Common myeloid progenitor, CD34-positive (primary cell): ENCODE results near the gene FER.

Source experiments
- CTCF ChIA-PET: fragments of 350-600 bp; sonication (Branson Sonifier 250); formaldehyde crosslinking; loops from one replicate; lab custom pipeline; 2021; ENCODE audit warnings: antibody characterized with exemption; lab: Charles Lee
- POLR2A ChIA-PET: fragments of 350-600 bp; sonication (Branson Sonifier 250); formaldehyde crosslinking; loops from one replicate; lab custom pipeline; 2021; ENCODE audit warnings: antibody characterized with exemption; lab: Charles Lee
- DNase-seq, 3 donors: peaks; one replicate each; pipeline versions ENCODE4 v3.0.0 to v3.0.0-alpha.2; 2013
- H3K27ac ChIP-seq, 2 experiments: 1 replicate in 1 of 2; 2 replicates in 1 of 2; pipeline ENCODE4 v1.7.0; 2013; ENCODE audit warnings: inconsistent platforms in 2 of 2, low read length in 2 of 2, mild to moderate bottlenecking in 2 of 2, low read depth in 1 of 2, moderate library complexity in 1 of 2; ENCODE audit not compliant: severe bottlenecking in 2 of 2, insufficient read depth in 1 of 2, poor library complexity in 1 of 2
- H3K27me3 ChIP-seq, 5 experiments: replicated peaks in 2 of 5; 1 replicate in 3 of 5; 2 replicates in 2 of 5; pipeline versions ENCODE4 v1.6.1 to v1.7.0; 2013; ENCODE audit warnings: low read length in 4 of 5, mild to moderate bottlenecking in 2 of 5, moderate library complexity in 2 of 5, inconsistent platforms in 1 of 5; ENCODE audit not compliant: insufficient read depth in 5 of 5, control insufficient read depth in 4 of 5
- H3K36me3 ChIP-seq, 4 experiments: 1 replicate in 2 of 4; 2 replicates in 2 of 4; pipeline versions ENCODE4 v1.6.1 to v1.7.0; 2013; ENCODE audit warnings: low read length in 3 of 4, control low read depth in 1 of 4, mild to moderate bottlenecking in 1 of 4; ENCODE audit not compliant: control insufficient read depth in 4 of 4, insufficient read depth in 4 of 4
- H3K4me1 ChIP-seq, 4 experiments: 1 replicate in 3 of 4; 2 replicates in 1 of 4; pipeline versions ENCODE4 v1.6.1 to v1.7.1; 2013; ENCODE audit warnings: low read length in 3 of 4, mild to moderate bottlenecking in 3 of 4, control low read depth in 1 of 4, inconsistent platforms in 1 of 4, moderate library complexity in 1 of 4; ENCODE audit not compliant: control insufficient read depth in 4 of 4, insufficient read depth in 4 of 4; ENCODE audit errors: control extremely low read depth in 1 of 4
- H3K4me3 ChIP-seq, 7 experiments: 1 replicate in 4 of 7; 2 replicates in 3 of 7; pipeline versions ENCODE4 v1.5.1 to v1.7.0; 2013; ENCODE audit warnings: mild to moderate bottlenecking in 7 of 7, low read length in 6 of 7, moderate library complexity in 6 of 7, inconsistent platforms in 2 of 7, low read depth in 2 of 7, control low read depth in 1 of 7; ENCODE audit not compliant: insufficient read depth in 4 of 7, control insufficient read depth in 1 of 7; ENCODE audit errors: extremely low read depth in 1 of 7
- H3K9me3 ChIP-seq, 5 experiments: 1 replicate in 4 of 5; 2 replicates in 1 of 5; pipeline versions ENCODE4 v1.6.1 to v1.7.1; 2013; ENCODE audit warnings: low read length in 4 of 5, mild to moderate bottlenecking in 2 of 5, inconsistent platforms in 1 of 5, low read depth in 1 of 5, moderate library complexity in 1 of 5; ENCODE audit not compliant: control insufficient read depth in 4 of 5, insufficient read depth in 2 of 5; ENCODE audit errors: control extremely low read depth in 1 of 5
- WGBS: methylation state at CpG from one replicate; pipeline ENCODE4 v1.1.5; 2013; ENCODE audit not compliant: insufficient coverage; 5-methylcytosine and 5-hydroxymethylcytosine counted together

The FER gene

GRCh38 chr5:108867656-108868055 is 120.0 kb downstream of the FER start:
- no peaks in the 10 kb centered on the region for H3K27me3 ChIP-seq
- H3K27ac ChIP-seq, result no peak overlapping the region
- ChIA-PET POLR2A (no interaction called here), CTCF (interaction anchor here (0.7 to 0.8 kb wide), 2 partner anchors 186 to 292 kb away, joined by 3 to 4 read pairs; no protein-coding TSS in a partner anchor)
- peaks cover 0 to 2% (median 0%) of the 10 kb centered on the region in 4 experiments for H3K4me1 ChIP-seq
- H3K9me3 ChIP-seq, result peaks cover 0 to 3% (median 0%) of the 10 kb centered on the region in 5 experiments
- no peak overlapping the region for H3K4me3 ChIP-seq
- peaks cover 0 to 3% (median 0%) of the 10 kb centered on the region in 4 experiments for H3K36me3 ChIP-seq
- WGBS, result no CpG with 5 or more reads among the region's 4 CpGs
- peak; percentile 11 to 26 (median 24) for DNase-seq

GRCh38 chr5:108869066-108869465 is 121.4 kb downstream of the FER start:
- ChIA-PET POLR2A (no interaction called here), CTCF (interaction anchor here (0.5 kb wide), 1 partner anchor 115 kb away, joined by 3 read pairs; no protein-coding TSS in a partner anchor)
- Histone ChIP-seq H3K27ac (no peak overlapping the region), H3K27me3 (no peaks in the 10 kb centered on the region), H3K9me3 (peaks cover 0 to 3% (median 0%) of the 10 kb centered on the region in 5 experiments), H3K4me3 (no peak overlapping the region), H3K36me3 (peaks cover 0 to 3% (median 0%) of the 10 kb centered on the region in 4 experiments), H3K4me1 (peaks cover 0 to 2% (median 0%) of the 10 kb centered on the region in 4 experiments)
- 80% methylated on average over 1 of the region's 1 CpG for WGBS
- no peak for DNase-seq

- no peaks in the 10 kb centered on the region for H3K4me1 ChIP-seq
- no peaks in the 10 kb centered on the region for H3K27me3 ChIP-seq
- CTCF ChIA-PET, result no interaction called here
- DNase-seq, result no peak
- POLR2A ChIA-PET, result no interaction called here
- H3K27ac ChIP-seq, result no peak overlapping the region
- no peaks in the 10 kb centered on the region for H3K9me3 ChIP-seq
- peaks cover 0 to 2% (median 0%) of the 10 kb centered on the region in 4 experiments for H3K36me3 ChIP-seq
- H3K4me3 ChIP-seq, result no peak overlapping the region
Observed at GRCh38 chr5:108876451-108876850, 128.8 kb downstream of the FER start.

GRCh38 chr5:108878756-108879155 is 131.1 kb downstream of the FER start:
- WGBS, result no CpG with 5 or more reads among the region's 2 CpGs
- Histone ChIP-seq H3K27me3 (no peaks in the 10 kb centered on the region), H3K36me3 (peaks cover 0 to 2% (median 0%) of the 10 kb centered on the region in 4 experiments), H3K4me1 (no peaks in the 10 kb centered on the region), H3K27ac (no peak overlapping the region), H3K4me3 (no peak overlapping the region), H3K9me3 (peaks cover 0 to 2% (median 0%) of the 10 kb centered on the region in 5 experiments)
- POLR2A ChIA-PET, result no interaction called here
- CTCF ChIA-PET, result no interaction called here
- DNase-seq, result no peak

GRCh38 chr5:108881133-108881532 is 133.4 kb downstream of the FER start:
- POLR2A ChIA-PET, result no interaction called here

GRCh38 chr5:108884736-108885135 is 137.0 kb downstream of the FER start:
- H3K36me3 ChIP-seq, result no peaks in the 10 kb centered on the region
- H3K27me3 ChIP-seq, result no peaks in the 10 kb centered on the region
- H3K27ac ChIP-seq, result no peak overlapping the region
- H3K4me1 ChIP-seq, result peaks cover 0 to 3% (median 0%) of the 10 kb centered on the region in 4 experiments
- CTCF ChIA-PET, result no interaction called here
- POLR2A ChIA-PET, result no interaction called here
- peaks cover 0 to 2% (median 0%) of the 10 kb centered on the region in 5 experiments for H3K9me3 ChIP-seq
- no peak overlapping the region for H3K4me3 ChIP-seq
- 75% methylated on average over 4 of the region's 4 CpGs for WGBS
- peak in 1 of 3 donors; percentile 15 for DNase-seq

More at GRCh38 chr5:108881133-108881532, 133.4 kb downstream of the FER start:
- Histone ChIP-seq H3K4me1 (peaks cover 0 to 3% (median 0%) of the 10 kb centered on the region in 4 experiments), H3K9me3 (peaks cover 0 to 2% (median 0%) of the 10 kb centered on the region in 5 experiments), H3K27me3 (no peaks in the 10 kb centered on the region), H3K27ac (no peak overlapping the region), H3K36me3 (peaks cover 0 to 2% (median 0%) of the 10 kb centered on the region in 4 experiments), H3K4me3 (no peak overlapping the region)
- CTCF ChIA-PET, result no interaction called here
- no peak for DNase-seq
- 100% methylated on average over 4 of the region's 6 CpGs for WGBS

- POLR2A ChIA-PET, result no interaction called here
- no peaks in the 10 kb centered on the region for H3K4me1 ChIP-seq
- no peaks in the 10 kb centered on the region for H3K9me3 ChIP-seq
- DNase-seq, result no peak
- CTCF ChIA-PET, result interaction anchor here (1.4 kb wide), 1 partner anchor 8 kb away, joined by 3 read pairs; no protein-coding TSS in a partner anchor
- no peak overlapping the region for H3K4me3 ChIP-seq
- no peaks in the 10 kb centered on the region for H3K27me3 ChIP-seq
- no peak overlapping the region for H3K27ac ChIP-seq
- peaks cover 0 to 2% (median 0%) of the 10 kb centered on the region in 4 experiments for H3K36me3 ChIP-seq
Observed at GRCh38 chr5:108898257-108898656, 150.6 kb downstream of the FER start.
